ENCODE data around the gene TAP1.

DNA sequence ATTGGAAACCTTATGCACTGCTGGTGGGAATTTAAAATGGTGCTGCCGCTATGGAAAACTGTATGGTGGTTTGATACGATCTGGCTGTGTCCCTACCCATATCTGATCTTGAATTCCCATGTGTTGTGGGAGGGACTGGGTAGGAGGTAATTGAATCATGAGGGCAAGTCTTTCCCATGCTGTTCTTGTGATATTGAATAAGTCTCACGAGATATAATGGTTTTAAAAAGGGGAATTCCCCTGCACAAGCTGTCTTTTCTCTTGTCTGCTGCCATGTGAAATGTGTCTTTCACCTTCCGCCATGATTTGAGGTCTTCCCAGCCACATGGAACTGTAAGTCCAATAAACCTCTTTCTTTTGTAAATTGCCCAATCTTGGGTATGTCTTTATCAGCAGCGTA is 19.8 kb downstream of the TAP1 start:
- TF ChIP-seq ETV6 (CRISPR knock-in tag; IDR thresholded peaks at IDR 0.05): no peak
- TF ChIP-seq CTCF (IDR thresholded peaks at IDR 0.05): no peak
- no peak for TF ChIP-seq ELF4 (CRISPR knock-in tag; IDR thresholded peaks at IDR 0.05; ENCODE audit: low read depth)
- TF ChIP-seq MYBL2 (CRISPR knock-in tag; IDR thresholded peaks at IDR 0.05): no peak
